LHCN-M2 (cell line): ENCODE measurements around the gene EPDR1. TPM values are rescaled to one million over a fixed set of nuclear protein-coding genes. Genes with fewer than 3 reads are reported as not detected.

ENCODE experiments used
- DNase-seq: peaks from one replicate; pipeline ENCODE4 v3.0.0-alpha.2; 2012; ENCODE audit warnings: low read depth
- polyA plus RNA-seq: library from polyadenylated mRNA; unstranded; fragments of >200 nt; gene quantifications from one replicate; pipeline ENCODE4 v1.2.1, GENCODE V29; 2012; ENCODE audit warnings: missing spikeins
- total RNA-seq: library from RNA; depleted of rRNA; stranded (reverse); fragments of >200 nt; gene quantifications from 2 replicates; pipeline ENCODE4 v1.2.3, GENCODE V29; 2014; rRNA removed

Gene EPDR1
- total RNA-seq: 99.6 and 105 TPM in 2 replicates
- 62.7 TPM for polyA plus RNA-seq

GRCh38 chr7:37920305-37920848 is at the start of gene EPDR1:
Gene EPDR1, plus strand, starts transcription at chr7:37920640. Its CDS starts 300 bp downstream, at chr7:37920940.
- DNase-seq: peak; percentile 89

- no peak for DNase-seq
Observed at GRCh38 chr7:37882086-37882485, 38.4 kb upstream of the EPDR1 start.

GRCh38 chr7:37893359-37893758 is 27.1 kb upstream of the EPDR1 start:
- no peak for DNase-seq

GRCh38 chr7:37894671-37895070 is 25.8 kb upstream of the EPDR1 start:
- DNase-seq: no peak

GRCh38 chr7:37899712-37900247 is 20.7 kb upstream of the EPDR1 start:
- DNase-seq: no peak

GRCh38 chr7:37901236-37901827 is 19.1 kb upstream of the EPDR1 start:
- peak; percentile 53 for DNase-seq

- peak; percentile 78 for DNase-seq
Observed at GRCh38 chr7:37901890-37902524, 18.4 kb upstream of the EPDR1 start.

GRCh38 chr7:37908221-37908788 is 12.1 kb upstream of the EPDR1 start:
- peak; percentile 90 for DNase-seq

- peak; percentile 77 for DNase-seq
Observed at GRCh38 chr7:37912756-37913155, 7.7 kb upstream of the EPDR1 start.

- peak; percentile 25 for DNase-seq
Observed at GRCh38 chr7:37915438-37915837, 5.0 kb upstream of the EPDR1 start.

GRCh38 chr7:37916017-37916672 is 4.3 kb upstream of the EPDR1 start:
- DNase-seq: peak; percentile 17

GRCh38 chr7:37916673-37917660 is 3.5 kb upstream of the EPDR1 start, which contains the start of gene SFRP4:
Gene SFRP4, minus strand, starts transcription at chr7:37916817. Its CDS starts 280 bp downstream, at chr7:37916537.
- peak; percentile 85 for DNase-seq

GRCh38 chr7:37918526-37918925 is 1.9 kb upstream of the EPDR1 start:
- no peak for DNase-seq

GRCh38 chr7:37920849-37921805 is 687 bp downstream of the EPDR1 start:
- peak; percentile 80 for DNase-seq

- DNase-seq: no peak
Observed at GRCh38 chr7:37921876-37922275, 1.4 kb downstream of the EPDR1 start.

GRCh38 chr7:37923996-37924395 is 3.6 kb downstream of the EPDR1 start:
- no peak for DNase-seq

- DNase-seq: no peak
Observed at GRCh38 chr7:37924491-37925041, 4.1 kb downstream of the EPDR1 start.

GRCh38 chr7:37925620-37926019 is 5.2 kb downstream of the EPDR1 start:
- no peak for DNase-seq
